ENCODE measurements around the gene FOXC1. TPM values are rescaled to one million over a fixed set of nuclear protein-coding genes. Genes with fewer than 3 reads are reported as not detected.

Gene FOXC1
- total and polyA plus RNA-seq, 4 donors: 0.08 to 0.33 (median 0.14) TPM

DNA sequence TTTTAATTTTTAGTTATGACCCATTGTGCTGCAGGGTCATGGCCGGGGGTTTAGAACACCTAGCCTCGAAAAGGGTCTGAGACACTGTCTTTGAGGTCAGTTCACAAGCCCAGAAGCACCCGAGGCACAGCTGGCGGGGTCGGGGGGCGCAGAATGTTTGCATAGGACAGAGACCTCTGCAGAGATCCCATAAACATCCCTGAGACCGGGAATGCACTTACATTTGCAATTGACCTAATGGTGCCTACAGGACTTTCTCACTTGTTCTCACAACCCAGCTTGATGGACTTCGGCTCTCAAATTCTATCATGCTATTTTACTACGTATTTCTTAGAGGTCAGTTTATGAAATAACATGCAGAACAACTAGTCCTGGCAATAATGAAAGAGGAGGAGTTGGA, 33.5 kb upstream of the FOXC1 start:
- Histone ChIP-seq H3K36me3 (ENCODE audit: control insufficient read depth in 4 of 4, insufficient read depth in 3 of 4, low read depth in 1 of 4, low read length in 3 of 4) (no peaks in the 10 kb centered on the region), H3K27me3 (ENCODE audit: control insufficient read depth in 4 of 4, insufficient read depth in 4 of 4, low read length in 3 of 4) (no peaks in the 10 kb centered on the region), H3K9ac (ENCODE audit: low read depth in 1 of 2, low read length in 2 of 2) (no peak overlapping the region), H3K4me1 (ENCODE audit: control insufficient read depth in 4 of 4, insufficient read depth in 4 of 4, low read length in 3 of 4) (no peaks in the 10 kb centered on the region), H3K27ac (ENCODE audit: low read depth in 1 of 2, low read length in 2 of 2) (no peak overlapping the region), H3K4me3 (ENCODE audit: low read depth in 1 of 3, low read length in 3 of 3) (no peak overlapping the region), H3K9me3 (ENCODE audit: control insufficient read depth in 4 of 4, low read length in 3 of 4) (peaks cover 0 to 3% (median 0%) of the 10 kb centered on the region in 4 donors)
- TF ChIP-seq, protein P1, sequence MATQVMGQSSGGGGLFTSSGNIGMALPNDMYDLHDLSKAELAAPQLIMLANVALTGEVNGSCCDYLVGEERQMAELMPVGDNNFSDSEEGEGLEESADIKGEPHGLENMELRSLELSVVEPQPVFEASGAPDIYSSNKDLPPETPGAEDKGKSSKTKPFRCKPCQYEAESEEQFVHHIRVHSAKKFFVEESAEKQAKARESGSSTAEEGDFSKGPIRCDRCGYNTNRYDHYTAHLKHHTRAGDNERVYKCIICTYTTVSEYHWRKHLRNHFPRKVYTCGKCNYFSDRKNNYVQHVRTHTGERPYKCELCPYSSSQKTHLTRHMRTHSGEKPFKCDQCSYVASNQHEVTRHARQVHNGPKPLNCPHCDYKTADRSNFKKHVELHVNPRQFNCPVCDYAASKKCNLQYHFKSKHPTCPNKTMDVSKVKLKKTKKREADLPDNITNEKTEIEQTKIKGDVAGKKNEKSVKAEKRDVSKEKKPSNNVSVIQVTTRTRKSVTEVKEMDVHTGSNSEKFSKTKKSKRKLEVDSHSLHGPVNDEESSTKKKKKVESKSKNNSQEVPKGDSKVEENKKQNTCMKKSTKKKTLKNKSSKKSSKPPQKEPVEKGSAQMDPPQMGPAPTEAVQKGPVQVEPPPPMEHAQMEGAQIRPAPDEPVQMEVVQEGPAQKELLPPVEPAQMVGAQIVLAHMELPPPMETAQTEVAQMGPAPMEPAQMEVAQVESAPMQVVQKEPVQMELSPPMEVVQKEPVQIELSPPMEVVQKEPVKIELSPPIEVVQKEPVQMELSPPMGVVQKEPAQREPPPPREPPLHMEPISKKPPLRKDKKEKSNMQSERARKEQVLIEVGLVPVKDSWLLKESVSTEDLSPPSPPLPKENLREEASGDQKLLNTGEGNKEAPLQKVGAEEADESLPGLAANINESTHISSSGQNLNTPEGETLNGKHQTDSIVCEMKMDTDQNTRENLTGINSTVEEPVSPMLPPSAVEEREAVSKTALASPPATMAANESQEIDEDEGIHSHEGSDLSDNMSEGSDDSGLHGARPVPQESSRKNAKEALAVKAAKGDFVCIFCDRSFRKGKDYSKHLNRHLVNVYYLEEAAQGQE (IDR thresholded peaks at IDR 0.05): no peak
- TF ChIP-seq TAF1 (conservative IDR thresholded peaks at IDR 0.05) (no peak), SP1 (IDR thresholded peaks at IDR 0.05) (no peak)
- DNase-seq (ENCODE audit: low spot score): no peak
- WGBS: 77% methylated on average over 9 of the region's 9 CpGs

DNA sequence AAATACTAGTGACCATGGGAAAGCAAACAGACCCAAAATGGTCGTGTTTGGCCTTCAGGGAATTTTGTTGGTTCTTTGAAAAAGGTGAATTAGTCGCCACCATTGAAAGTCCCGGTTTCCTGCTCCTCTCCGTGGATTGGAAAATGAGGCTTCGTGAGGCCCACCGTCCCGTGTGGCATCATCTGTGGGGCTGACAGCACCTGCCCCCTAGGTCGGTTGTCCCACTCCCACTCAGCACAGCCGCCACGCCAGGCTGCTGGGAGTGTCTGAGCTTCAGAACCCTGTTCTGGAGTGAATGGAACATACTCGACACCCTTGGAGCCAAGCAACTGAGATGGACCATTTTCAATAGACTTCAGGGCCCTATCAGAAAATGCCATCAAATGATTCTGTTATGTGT, 33.0 kb upstream of the FOXC1 start:
- H3K4me3 ChIP-seq (ENCODE audit: low read depth in 1 of 3, low read length in 3 of 3): no peak overlapping the region
- no peak for DNase-seq (ENCODE audit: low spot score)
- WGBS: 91% methylated on average over 11 of the region's 11 CpGs

DNA sequence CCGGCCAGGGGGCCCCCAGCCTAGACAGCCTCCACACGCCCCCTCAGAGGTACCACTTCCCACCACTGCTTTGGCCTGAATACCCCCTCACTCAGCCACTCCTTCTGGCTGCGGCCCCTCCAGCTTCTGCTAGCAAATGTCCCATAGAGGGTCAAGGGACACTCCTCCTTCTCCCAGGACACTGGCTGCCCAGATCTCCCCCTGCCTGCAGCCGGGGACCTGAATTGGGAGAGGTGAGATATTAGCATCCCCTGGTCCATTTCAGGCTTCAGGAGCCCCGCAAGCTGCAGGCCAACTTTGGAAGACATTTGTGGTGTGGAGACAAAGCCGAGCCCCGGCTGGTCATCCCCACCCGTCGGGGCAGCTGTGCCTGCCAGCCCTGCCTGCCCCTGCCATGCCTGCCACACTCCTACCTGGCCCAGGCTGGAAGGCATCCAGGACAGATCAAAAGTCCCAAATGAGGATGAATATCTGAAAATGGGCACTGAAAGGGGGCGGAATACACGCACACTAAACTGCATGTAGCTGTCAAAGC, 32.5 kb upstream of the FOXC1 start:
- Histone ChIP-seq H3K9me3 (ENCODE audit: control insufficient read depth in 4 of 4, low read length in 3 of 4) (no peaks in the 10 kb centered on the region), H3K36me3 (ENCODE audit: control insufficient read depth in 4 of 4, insufficient read depth in 3 of 4, low read depth in 1 of 4, low read length in 3 of 4) (no peaks in the 10 kb centered on the region), H3K27ac (ENCODE audit: low read depth in 1 of 2, low read length in 2 of 2) (no peak overlapping the region), H3K9ac (ENCODE audit: low read depth in 1 of 2, low read length in 2 of 2) (no peak overlapping the region), H3K4me1 (ENCODE audit: control insufficient read depth in 4 of 4, insufficient read depth in 4 of 4, low read length in 3 of 4) (no peaks in the 10 kb centered on the region), H3K4me3 (ENCODE audit: low read depth in 1 of 3, low read length in 3 of 3) (no peak overlapping the region), H3K27me3 (ENCODE audit: control insufficient read depth in 4 of 4, insufficient read depth in 4 of 4, low read length in 3 of 4) (no peaks in the 10 kb centered on the region)
- no peak for DNase-seq (ENCODE audit: low spot score)
- 89% methylated on average over 11 of the region's 11 CpGs for WGBS
- TF ChIP-seq, protein P2, sequence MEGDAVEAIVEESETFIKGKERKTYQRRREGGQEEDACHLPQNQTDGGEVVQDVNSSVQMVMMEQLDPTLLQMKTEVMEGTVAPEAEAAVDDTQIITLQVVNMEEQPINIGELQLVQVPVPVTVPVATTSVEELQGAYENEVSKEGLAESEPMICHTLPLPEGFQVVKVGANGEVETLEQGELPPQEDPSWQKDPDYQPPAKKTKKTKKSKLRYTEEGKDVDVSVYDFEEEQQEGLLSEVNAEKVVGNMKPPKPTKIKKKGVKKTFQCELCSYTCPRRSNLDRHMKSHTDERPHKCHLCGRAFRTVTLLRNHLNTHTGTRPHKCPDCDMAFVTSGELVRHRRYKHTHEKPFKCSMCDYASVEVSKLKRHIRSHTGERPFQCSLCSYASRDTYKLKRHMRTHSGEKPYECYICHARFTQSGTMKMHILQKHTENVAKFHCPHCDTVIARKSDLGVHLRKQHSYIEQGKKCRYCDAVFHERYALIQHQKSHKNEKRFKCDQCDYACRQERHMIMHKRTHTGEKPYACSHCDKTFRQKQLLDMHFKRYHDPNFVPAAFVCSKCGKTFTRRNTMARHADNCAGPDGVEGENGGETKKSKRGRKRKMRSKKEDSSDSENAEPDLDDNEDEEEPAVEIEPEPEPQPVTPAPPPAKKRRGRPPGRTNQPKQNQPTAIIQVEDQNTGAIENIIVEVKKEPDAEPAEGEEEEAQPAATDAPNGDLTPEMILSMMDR (IDR thresholded peaks at IDR 0.05; ENCODE audit: low read depth, low read length, missing input control): no peak
- no peak for TF ChIP-seq HNF4G (IDR thresholded peaks at IDR 0.05)
- TF ChIP-seq RAD21 (IDR thresholded peaks at IDR 0.05): no peak
- TF ChIP-seq EGR1 (IDR thresholded peaks at IDR 0.05; ENCODE audit: low read depth in 2 of 2): no peak
- TF ChIP-seq, protein P1 (IDR thresholded peaks at IDR 0.05): no peak
- TF ChIP-seq TAF1 (conservative IDR thresholded peaks at IDR 0.05): no peak

More for the DNA sequence above, 33.0 kb upstream of the FOXC1 start:
- Histone ChIP-seq H3K27ac (ENCODE audit: low read depth in 1 of 2, low read length in 2 of 2) (no peak overlapping the region), H3K9me3 (ENCODE audit: control insufficient read depth in 4 of 4, low read length in 3 of 4) (no peaks in the 10 kb centered on the region), H3K9ac (ENCODE audit: low read depth in 1 of 2, low read length in 2 of 2) (no peak overlapping the region), H3K36me3 (ENCODE audit: control insufficient read depth in 4 of 4, insufficient read depth in 3 of 4, low read depth in 1 of 4, low read length in 3 of 4) (no peaks in the 10 kb centered on the region), H3K27me3 (ENCODE audit: control insufficient read depth in 4 of 4, insufficient read depth in 4 of 4, low read length in 3 of 4) (no peaks in the 10 kb centered on the region), H3K4me1 (ENCODE audit: control insufficient read depth in 4 of 4, insufficient read depth in 4 of 4, low read length in 3 of 4) (no peaks in the 10 kb centered on the region)
- TF ChIP-seq, protein P3, sequence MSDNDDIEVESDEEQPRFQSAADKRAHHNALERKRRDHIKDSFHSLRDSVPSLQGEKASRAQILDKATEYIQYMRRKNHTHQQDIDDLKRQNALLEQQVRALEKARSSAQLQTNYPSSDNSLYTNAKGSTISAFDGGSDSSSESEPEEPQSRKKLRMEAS (IDR thresholded peaks at IDR 0.05): no peak
- TF ChIP-seq SP1 (IDR thresholded peaks at IDR 0.05) (no peak), NR2F2 (IDR thresholded peaks at IDR 0.05) (no peak), GABPA (IDR thresholded peaks at IDR 0.05 in 1 of 2, conservative IDR thresholded peaks at IDR 0.05 in 1 of 2) (no peak), TAF1 (conservative IDR thresholded peaks at IDR 0.05) (no peak), JUND (IDR thresholded peaks at IDR 0.05) (no peak)
- TF ChIP-seq, protein P4, sequence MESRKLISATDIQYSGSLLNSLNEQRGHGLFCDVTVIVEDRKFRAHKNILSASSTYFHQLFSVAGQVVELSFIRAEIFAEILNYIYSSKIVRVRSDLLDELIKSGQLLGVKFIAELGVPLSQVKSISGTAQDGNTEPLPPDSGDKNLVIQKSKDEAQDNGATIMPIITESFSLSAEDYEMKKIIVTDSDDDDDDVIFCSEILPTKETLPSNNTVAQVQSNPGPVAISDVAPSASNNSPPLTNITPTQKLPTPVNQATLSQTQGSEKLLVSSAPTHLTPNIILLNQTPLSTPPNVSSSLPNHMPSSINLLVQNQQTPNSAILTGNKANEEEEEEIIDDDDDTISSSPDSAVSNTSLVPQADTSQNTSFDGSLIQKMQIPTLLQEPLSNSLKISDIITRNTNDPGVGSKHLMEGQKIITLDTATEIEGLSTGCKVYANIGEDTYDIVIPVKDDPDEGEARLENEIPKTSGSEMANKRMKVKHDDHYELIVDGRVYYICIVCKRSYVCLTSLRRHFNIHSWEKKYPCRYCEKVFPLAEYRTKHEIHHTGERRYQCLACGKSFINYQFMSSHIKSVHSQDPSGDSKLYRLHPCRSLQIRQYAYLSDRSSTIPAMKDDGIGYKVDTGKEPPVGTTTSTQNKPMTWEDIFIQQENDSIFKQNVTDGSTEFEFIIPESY (IDR thresholded peaks at IDR 0.05): no peak
